T-helper 17 cell (primary cell): Measurements from ENCODE around the gene HDAC7. TPM values are rescaled to one million over a fixed set of nuclear protein-coding genes. Genes with fewer than 3 reads are reported as not detected.
"Not testable (repeated sequence)": the region's sequence is repeated elsewhere in the genome, so short reads cannot be mapped to it uniquely, and the experiment has no call there.

Source experiments
- ATAC-seq: fragments of 150-1000 bp; cut with Tn5 transposase; 2 replicates; pipeline ENCODE4 v1.10.0; 2021; ENCODE audit warnings: mild to moderate bottlenecking, moderate library complexity
- DNase-seq, 3 donors: peaks; one replicate each; pipeline versions ENCODE4 v3.0.0 to v3.0.0-alpha.2; 2020 to 2021
- H3K9me3 ChIP-seq: one replicate; pipeline ENCODE4 v1.7.0; 2013; ENCODE audit warnings: low read length, mild to moderate bottlenecking; ENCODE audit not compliant: control insufficient read depth, poor library complexity, severe bottlenecking
- H3K27ac Mint-ChIP-seq: one replicate; pipeline ENCODE4 v1.8.0; 2022; ENCODE audit warnings: mild to moderate bottlenecking, moderate library complexity, mixed read lengths
- H3K27me3 Mint-ChIP-seq: one replicate; pipeline ENCODE4 v1.8.0; 2022; ENCODE audit warnings: mixed read lengths
- H3K36me3 Mint-ChIP-seq: one replicate; pipeline ENCODE4 v1.8.0; 2022; ENCODE audit warnings: low read depth, mixed read lengths
- H3K4me1 Mint-ChIP-seq: one replicate; pipeline ENCODE4 v1.8.0; 2022; ENCODE audit warnings: mild to moderate bottlenecking, mixed read lengths
- H3K4me3 Mint-ChIP-seq: one replicate; pipeline ENCODE4 v1.8.0; 2022; ENCODE audit warnings: mild to moderate bottlenecking, moderate library complexity, mixed read lengths
- total RNA-seq, 4 donors: library from RNA in 2 of 4; stranded (reverse) in 2 of 4; gene quantifications; one replicate each; pipeline ENCODE4 v1.2.3 and lab custom pipeline; 2022 to 2026

HDAC7 gene
- total RNA-seq, 2 donors from 2014 or later, result 129 to 151 TPM

- H3K4me3 Mint-ChIP-seq, result peak overlapping the region; percentile 97
- H3K36me3 Mint-ChIP-seq, result no peaks in the 10 kb centered on the region
- peak; percentile 6 for ATAC-seq
- H3K9me3 ChIP-seq, result no peaks in the 10 kb centered on the region
- H3K4me1 Mint-ChIP-seq, result peaks cover 76% of the 10 kb centered on the region
- peak overlapping the region; percentile 100 for H3K27ac Mint-ChIP-seq
- no peaks in the 10 kb centered on the region for H3K27me3 Mint-ChIP-seq
- peak in 1 of 3 donors; percentile 39 for DNase-seq
These were observed 386 bp downstream of the HDAC7 start for GRCh38 chr12:47819138-47819895.

- H3K27ac Mint-ChIP-seq, result peak overlapping the region; percentile 100
- DNase-seq, result no peak
- no peaks in the 10 kb centered on the region for H3K9me3 ChIP-seq
- H3K4me3 Mint-ChIP-seq, result peak overlapping the region; percentile 97
- no peaks in the 10 kb centered on the region for H3K27me3 Mint-ChIP-seq
- peaks cover 76% of the 10 kb centered on the region for H3K4me1 Mint-ChIP-seq
- peak; percentile 6 for ATAC-seq
- no peaks in the 10 kb centered on the region for H3K36me3 Mint-ChIP-seq
These were observed 1.1 kb downstream of the HDAC7 start for GRCh38 chr12:47818467-47819137.

- no peak for DNase-seq
- Mint-ChIP-seq H3K27me3 (no peaks in the 10 kb centered on the region), H3K4me3 (peak overlapping the region; percentile 97), H3K36me3 (no peaks in the 10 kb centered on the region), H3K4me1 (peaks cover 76% of the 10 kb centered on the region), H3K27ac (peak overlapping the region; percentile 100)
- ATAC-seq, result no peak
- H3K9me3 ChIP-seq, result no peaks in the 10 kb centered on the region
These were observed 1.7 kb downstream of the HDAC7 start for GRCh38 chr12:47818007-47818376.

- Mint-ChIP-seq H3K27ac (peak overlapping the region; percentile 100), H3K4me1 (peaks cover 72% of the 10 kb centered on the region), H3K27me3 (no peaks in the 10 kb centered on the region), H3K36me3 (no peaks in the 10 kb centered on the region), H3K4me3 (peak overlapping the region; percentile 97)
- no peaks in the 10 kb centered on the region for H3K9me3 ChIP-seq
- DNase-seq (no peak), ATAC-seq (no peak)
These were observed 2.3 kb downstream of the HDAC7 start for GRCh38 chr12:47817272-47818006.

GRCh38 chr12:47816403-47817271, 3.1 kb downstream of the HDAC7 start:
- DNase-seq (no peak), ATAC-seq (no peak)
- peak overlapping the region; percentile 100 for H3K27ac Mint-ChIP-seq
- no peaks in the 10 kb centered on the region for H3K36me3 Mint-ChIP-seq
- H3K27me3 Mint-ChIP-seq, result no peaks in the 10 kb centered on the region
- H3K4me1 Mint-ChIP-seq, result peaks cover 69% of the 10 kb centered on the region
- H3K9me3 ChIP-seq, result no peaks in the 10 kb centered on the region
- peak overlapping the region; percentile 97 for H3K4me3 Mint-ChIP-seq

GRCh38 chr12:47815447-47815846, 4.3 kb downstream of the HDAC7 start:
- not testable (repeated sequence) for H3K36me3 Mint-ChIP-seq, H3K27me3 Mint-ChIP-seq, ATAC-seq, H3K9me3 ChIP-seq, DNase-seq
- H3K4me1 Mint-ChIP-seq, result peaks cover 68% of the 10 kb centered on the region
- peak overlapping the region; percentile 31 for H3K4me3 Mint-ChIP-seq
- H3K27ac Mint-ChIP-seq, result peak overlapping the region; percentile 100

- ATAC-seq, result no peak
- Mint-ChIP-seq H3K4me1 (peaks cover 69% of the 10 kb centered on the region), H3K36me3 (no peaks in the 10 kb centered on the region)
These were observed 5.0 kb downstream of the HDAC7 start for GRCh38 chr12:47814539-47815170.

GRCh38 chr12:47813511-47814196, 6.0 kb downstream of the HDAC7 start:
- Mint-ChIP-seq H3K4me1 (peaks cover 75% of the 10 kb centered on the region), H3K4me3 (peak overlapping the region; percentile 96), H3K27me3 (no peaks in the 10 kb centered on the region), H3K36me3 (no peaks in the 10 kb centered on the region), H3K27ac (peak overlapping the region; percentile 100)
- no peaks in the 10 kb centered on the region for H3K9me3 ChIP-seq
- ATAC-seq (no peak), DNase-seq (no peak)

More at GRCh38 chr12:47814539-47815170, 5.0 kb downstream of the HDAC7 start:
- DNase-seq, result no peak
- Mint-ChIP-seq H3K4me3 (peak overlapping the region; percentile 96), H3K27ac (peak overlapping the region; percentile 100), H3K27me3 (no peaks in the 10 kb centered on the region)
- no peaks in the 10 kb centered on the region for H3K9me3 ChIP-seq

GRCh38 chr12:47812797-47813510, 6.7 kb downstream of the HDAC7 start:
- Mint-ChIP-seq H3K27ac (peak overlapping the region; percentile 100), H3K27me3 (no peaks in the 10 kb centered on the region), H3K36me3 (no peaks in the 10 kb centered on the region), H3K4me3 (peak overlapping the region; percentile 96), H3K4me1 (peaks cover 75% of the 10 kb centered on the region)
- peak; percentile 79 to 91 (median 83) for DNase-seq
- H3K9me3 ChIP-seq, result no peaks in the 10 kb centered on the region
- ATAC-seq, result peak; percentile 80

- H3K4me3 Mint-ChIP-seq, result peak overlapping the region; percentile 96
- no peaks in the 10 kb centered on the region for H3K27me3 Mint-ChIP-seq
- no peaks in the 10 kb centered on the region for H3K36me3 Mint-ChIP-seq
- H3K4me1 Mint-ChIP-seq, result peaks cover 74% of the 10 kb centered on the region
- ATAC-seq (no peak), DNase-seq (no peak)
- H3K9me3 ChIP-seq, result no peaks in the 10 kb centered on the region
- H3K27ac Mint-ChIP-seq, result peak overlapping the region; percentile 100
These were observed 7.9 kb downstream of the HDAC7 start for GRCh38 chr12:47811581-47812484.

- peak overlapping the region; percentile 85 for H3K4me3 Mint-ChIP-seq
- ATAC-seq, result no peak
- H3K36me3 Mint-ChIP-seq, result no peaks in the 10 kb centered on the region
- no peaks in the 10 kb centered on the region for H3K27me3 Mint-ChIP-seq
- no peaks in the 10 kb centered on the region for H3K9me3 ChIP-seq
- peaks cover 70% of the 10 kb centered on the region for H3K4me1 Mint-ChIP-seq
- H3K27ac Mint-ChIP-seq, result peak overlapping the region; percentile 100
- no peak for DNase-seq
These were observed 8.7 kb downstream of the HDAC7 start for GRCh38 chr12:47811072-47811396.
